Fibroblast of lung (primary cell): ENCODE data around the gene CCHCR1. TPM values are rescaled to one million over a fixed set of nuclear protein-coding genes. Genes with fewer than 3 reads are reported as not detected.
"Not testable (repeated sequence)": the region's sequence is repeated elsewhere in the genome, so short reads cannot be mapped to it uniquely, and the experiment has no call there.

Source experiments
- DNase-seq, 2 donors: peaks; one replicate each; pipeline versions ENCODE4 v3.0.0 to v3.0.0-alpha.2; 2010; ENCODE audit warnings: low read depth in 2 of 2
- H2AFZ ChIP-seq: 2 replicates; pipeline ENCODE4 v1.5.1; 2012; ENCODE audit warnings: low read length, control low read depth, inconsistent platforms
- H3K27ac ChIP-seq: 2 replicates; pipeline ENCODE4 v1.5.1; 2011; ENCODE audit warnings: low read length, control low read depth; ENCODE audit not compliant: insufficient read depth
- H3K27me3 ChIP-seq: 2 replicates; pipeline ENCODE4 v1.5.1; 2011; ENCODE audit warnings: mild to moderate bottlenecking, low read length; ENCODE audit not compliant: control insufficient read depth, insufficient read depth
- H3K36me3 ChIP-seq: 2 replicates; pipeline ENCODE4 v1.5.1; 2011; ENCODE audit warnings: low read length; ENCODE audit not compliant: control insufficient read depth, insufficient read depth
- H3K4me1 ChIP-seq: 2 replicates; pipeline ENCODE4 v1.5.1; 2011; ENCODE audit warnings: low read length; ENCODE audit not compliant: control insufficient read depth, insufficient read depth; ENCODE audit errors: extremely low read depth
- H3K4me2 ChIP-seq: 2 replicates; pipeline ENCODE4 v1.5.1; 2011; ENCODE audit warnings: low read length, control low read depth; ENCODE audit not compliant: insufficient read depth; ENCODE audit errors: extremely low read depth
- H3K4me3 ChIP-seq, 4 experiments: fragments of 200-600 bp in 1 of 4; sonication (generic) in 1 of 4; replicated peaks in 1 of 4; 2 replicates each; pipeline ENCODE4 v1.5.1; 2011 to 2016; ENCODE audit warnings: low read length in 4 of 4, low read depth in 3 of 4, mild to moderate bottlenecking in 3 of 4, control low read depth in 2 of 4, inconsistent platforms in 1 of 4, mixed read lengths in 1 of 4; ENCODE audit not compliant: insufficient read depth in 1 of 4; ENCODE audit errors: control extremely low read depth in 1 of 4
- H3K79me2 ChIP-seq: 2 replicates; pipeline ENCODE4 v1.5.1; 2012; ENCODE audit warnings: mild to moderate bottlenecking, low read length, inconsistent platforms; ENCODE audit not compliant: control insufficient read depth, insufficient read depth
- H3K9ac ChIP-seq: 2 replicates; pipeline ENCODE4 v1.5.1; 2011; ENCODE audit warnings: mild to moderate bottlenecking, low read length, control low read depth; ENCODE audit not compliant: insufficient read depth
- H3K9me3 ChIP-seq: 2 replicates; pipeline ENCODE4 v1.5.1; 2012; ENCODE audit warnings: low read depth, low read length; ENCODE audit not compliant: control insufficient read depth, insufficient read depth
- H4K20me1 ChIP-seq: 2 replicates; pipeline ENCODE4 v1.5.1; 2011; ENCODE audit warnings: low read length; ENCODE audit not compliant: control insufficient read depth, insufficient read depth; ENCODE audit errors: extremely low read depth
- EZH2 ChIP-seq: IDR thresholded peaks from 2 replicates; pipeline ENCODE4 v1.5.1; 2012; ENCODE audit warnings: low read length, control low read depth, mild to moderate bottlenecking; ENCODE audit errors: missing control alignments
- polyA plus RNA-seq, 2 donors: library from polyadenylated mRNA; depleted of rRNA in 1 of 2; stranded (reverse) in 1 of 2; unstranded in 1 of 2; fragments of >200 nt; gene quantifications; 2 replicates each; pipeline ENCODE4 v1.2.1, GENCODE V29; 2011 to 2012; ENCODE audit warnings: missing spikeins in 1 of 2
- total RNA-seq: library from RNA; depleted of rRNA; stranded (reverse); fragments of >200 nt; gene quantifications from 2 replicates; pipeline ENCODE4 v1.2.1, GENCODE V29; 2014
- TF ChIP-seq, protein P1 (sequence below), 2 donors: IDR thresholded peaks in 1 of 2; conservative IDR thresholded peaks in 1 of 2; 1 replicate in 1 of 2; 2 replicates in 1 of 2; pipeline ENCODE4 v1.5.1; 2011 to 2012; ENCODE audit warnings: low read length in 2 of 2, control low read depth in 1 of 2, inconsistent platforms in 1 of 2, low read depth in 1 of 2, mild to moderate bottlenecking in 1 of 2

The CCHCR1 gene
- total and polyA plus RNA-seq, 2 donors (not counting 1 experiment from before 2014, with no cell fraction given), result 7.4 to 19.3 TPM

DNA sequence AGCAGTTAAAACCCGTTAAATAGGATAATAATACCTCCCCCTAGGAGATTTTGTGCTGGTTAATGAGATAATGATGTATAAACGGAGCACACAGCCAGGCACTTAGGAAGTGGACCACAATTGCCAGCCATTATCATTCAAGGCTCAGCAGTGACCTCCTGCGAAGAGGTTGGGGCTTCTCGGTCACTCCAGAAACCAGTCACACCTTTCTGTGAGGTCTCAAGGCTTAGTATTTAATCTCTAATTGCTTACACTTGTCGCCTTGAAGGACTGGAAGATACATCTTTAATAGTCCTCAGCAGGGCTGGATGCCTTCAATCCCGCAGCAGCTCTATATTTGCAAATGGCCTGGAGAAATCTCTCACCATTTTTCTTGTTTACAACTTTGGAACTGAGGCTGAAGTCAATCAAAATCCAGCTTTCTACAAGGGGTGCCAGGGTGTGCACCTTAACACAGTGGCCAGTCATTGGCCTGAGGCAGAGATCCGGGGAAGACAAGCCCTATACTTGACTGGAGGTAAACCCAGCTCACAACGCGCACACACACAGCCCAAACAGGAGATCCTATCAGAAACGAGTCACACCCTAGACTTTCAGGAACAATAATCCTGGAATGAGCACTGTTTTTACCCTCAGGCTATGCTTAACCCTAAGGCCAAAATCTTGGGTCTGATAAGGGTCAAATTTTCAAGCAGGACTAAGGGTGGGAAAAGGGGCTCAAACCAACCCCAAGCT lies 11.7 kb upstream of the CCHCR1 start:
- no peaks in the 10 kb centered on the region for H3K79me2 ChIP-seq
- H3K4me3 ChIP-seq, result no peak overlapping the region
- TF ChIP-seq, protein P1, sequence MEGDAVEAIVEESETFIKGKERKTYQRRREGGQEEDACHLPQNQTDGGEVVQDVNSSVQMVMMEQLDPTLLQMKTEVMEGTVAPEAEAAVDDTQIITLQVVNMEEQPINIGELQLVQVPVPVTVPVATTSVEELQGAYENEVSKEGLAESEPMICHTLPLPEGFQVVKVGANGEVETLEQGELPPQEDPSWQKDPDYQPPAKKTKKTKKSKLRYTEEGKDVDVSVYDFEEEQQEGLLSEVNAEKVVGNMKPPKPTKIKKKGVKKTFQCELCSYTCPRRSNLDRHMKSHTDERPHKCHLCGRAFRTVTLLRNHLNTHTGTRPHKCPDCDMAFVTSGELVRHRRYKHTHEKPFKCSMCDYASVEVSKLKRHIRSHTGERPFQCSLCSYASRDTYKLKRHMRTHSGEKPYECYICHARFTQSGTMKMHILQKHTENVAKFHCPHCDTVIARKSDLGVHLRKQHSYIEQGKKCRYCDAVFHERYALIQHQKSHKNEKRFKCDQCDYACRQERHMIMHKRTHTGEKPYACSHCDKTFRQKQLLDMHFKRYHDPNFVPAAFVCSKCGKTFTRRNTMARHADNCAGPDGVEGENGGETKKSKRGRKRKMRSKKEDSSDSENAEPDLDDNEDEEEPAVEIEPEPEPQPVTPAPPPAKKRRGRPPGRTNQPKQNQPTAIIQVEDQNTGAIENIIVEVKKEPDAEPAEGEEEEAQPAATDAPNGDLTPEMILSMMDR (conservative IDR thresholded peaks at IDR 0.05 in 1 of 2, IDR thresholded peaks at IDR 0.05 in 1 of 2; ENCODE audit: low read depth in 1 of 2, low read length in 2 of 2), result no peak
- no peak for TF ChIP-seq EZH2
- H3K27me3 ChIP-seq, result no peaks in the 10 kb centered on the region
- H3K4me2 ChIP-seq, result no peak overlapping the region
- H3K9me3 ChIP-seq, result no peaks in the 10 kb centered on the region
- no peak overlapping the region for H2AFZ ChIP-seq
- H4K20me1 ChIP-seq, result no peaks in the 10 kb centered on the region
- DNase-seq, result no peak
- H3K27ac ChIP-seq, result no peak overlapping the region
- H3K9ac ChIP-seq, result no peak overlapping the region
- H3K4me1 ChIP-seq, result no peaks in the 10 kb centered on the region
- no peaks in the 10 kb centered on the region for H3K36me3 ChIP-seq

DNA sequence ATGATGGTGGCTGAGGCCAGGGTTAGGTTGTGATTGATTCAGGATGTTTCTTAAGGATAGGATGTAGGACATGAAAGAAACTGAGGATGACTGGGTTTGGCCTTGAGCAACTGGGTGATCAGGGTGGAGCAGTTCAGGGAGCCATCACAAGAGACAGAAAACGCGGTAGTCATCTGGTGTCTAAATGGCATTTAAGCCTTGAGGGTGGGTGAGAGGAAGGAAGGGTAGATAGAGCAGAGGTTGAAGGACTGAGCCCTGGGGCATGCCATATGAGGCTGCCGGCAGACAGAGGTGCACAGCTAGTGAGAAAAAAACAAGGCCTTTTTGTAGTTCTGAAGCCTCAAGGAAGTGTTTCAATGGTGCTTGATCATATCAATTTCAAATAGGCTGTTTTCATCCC lies 11.0 kb upstream of the CCHCR1 start:
- DNase-seq, result no peak
- Histone ChIP-seq H3K36me3 (no peaks in the 10 kb centered on the region), H3K9ac (no peak overlapping the region), H4K20me1 (no peaks in the 10 kb centered on the region), H3K79me2 (no peaks in the 10 kb centered on the region), H3K4me1 (no peaks in the 10 kb centered on the region), H2AFZ (no peak overlapping the region), H3K4me3 (no peak overlapping the region), H3K4me2 (no peak overlapping the region), H3K27me3 (no peaks in the 10 kb centered on the region), H3K27ac (no peak overlapping the region), H3K9me3 (no peaks in the 10 kb centered on the region)
- TF ChIP-seq, protein P1 (conservative IDR thresholded peaks at IDR 0.05 in 1 of 2, IDR thresholded peaks at IDR 0.05 in 1 of 2; ENCODE audit: low read depth in 1 of 2, low read length in 2 of 2), result no peak

DNA sequence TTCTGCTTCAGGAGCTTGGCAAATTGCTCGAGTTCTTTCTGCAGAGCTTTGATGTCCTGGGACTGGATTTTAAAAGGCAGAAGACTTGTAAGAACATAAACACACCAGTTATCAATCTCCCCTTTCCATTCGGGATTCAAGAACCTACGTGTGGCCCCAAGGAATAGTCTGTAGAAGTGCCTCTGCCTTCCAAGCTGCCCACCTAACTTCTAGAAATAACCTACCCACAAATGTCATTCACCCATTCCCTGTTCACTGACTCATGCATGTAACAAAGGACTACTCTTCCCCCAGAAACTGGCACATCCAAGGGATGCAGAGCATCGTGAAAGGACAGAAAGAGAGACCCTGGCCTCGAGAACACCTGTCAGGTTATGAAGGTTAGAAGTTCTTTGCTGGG lies 8.4 kb upstream of the CCHCR1 start:
- H2AFZ ChIP-seq, result no peak overlapping the region

DNA sequence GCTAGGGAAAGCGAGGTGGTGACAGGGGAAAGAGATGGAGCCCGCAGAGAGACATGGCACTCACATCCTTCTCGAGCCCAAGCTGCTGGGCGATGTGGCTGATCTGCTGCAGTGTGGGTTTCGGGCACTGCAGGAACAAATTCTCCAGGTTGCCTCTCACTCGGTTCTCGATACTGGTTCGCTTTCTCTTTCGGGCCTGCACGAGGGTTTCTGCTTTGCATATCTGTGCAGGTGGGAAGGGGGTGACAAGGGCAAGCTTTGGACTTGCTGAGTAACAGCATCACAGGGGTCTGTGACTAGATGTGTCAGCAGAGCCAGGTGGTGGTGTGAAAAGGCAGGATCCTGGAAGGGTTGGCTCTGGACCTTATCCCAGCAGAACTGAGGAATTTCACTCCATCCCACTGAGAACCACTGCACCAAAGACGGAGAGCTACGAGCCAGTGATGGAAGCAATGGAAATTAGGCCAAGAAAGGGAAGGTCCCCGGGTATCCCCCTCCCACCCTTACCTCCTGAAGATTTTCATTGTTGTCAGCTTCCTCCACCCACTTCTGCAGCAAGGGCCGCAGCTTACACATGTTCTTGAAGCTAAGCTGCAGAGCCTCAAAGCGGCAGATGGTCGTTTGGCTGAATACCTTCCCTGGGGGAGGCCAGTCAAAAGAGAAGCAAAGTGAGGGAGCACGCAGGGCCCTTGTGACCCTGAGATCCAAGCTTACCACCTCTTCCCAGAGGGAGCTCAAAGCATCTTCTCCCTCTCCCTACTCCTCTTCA lies 7.6 kb upstream of the CCHCR1 start:
- not testable (repeated sequence) for H3K27me3 ChIP-seq, H3K27ac ChIP-seq, H3K4me2 ChIP-seq, H3K79me2 ChIP-seq, H3K4me1 ChIP-seq, H3K9ac ChIP-seq, H4K20me1 ChIP-seq, H2AFZ ChIP-seq, H3K36me3 ChIP-seq, DNase-seq, H3K4me3 ChIP-seq, H3K9me3 ChIP-seq

More for the DNA sequence above, 8.4 kb upstream of the CCHCR1 start:
- Histone ChIP-seq H3K4me2 (no peak overlapping the region), H3K36me3 (peaks cover 3% of the 10 kb centered on the region), H3K79me2 (peaks cover 2% of the 10 kb centered on the region), H3K9ac (no peak overlapping the region), H3K27me3 (no peaks in the 10 kb centered on the region), H4K20me1 (no peaks in the 10 kb centered on the region), H3K4me3 (no peak overlapping the region), H3K4me1 (no peaks in the 10 kb centered on the region), H3K27ac (no peak overlapping the region), H3K9me3 (no peaks in the 10 kb centered on the region)
- TF ChIP-seq, protein P1 (conservative IDR thresholded peaks at IDR 0.05 in 1 of 2, IDR thresholded peaks at IDR 0.05 in 1 of 2; ENCODE audit: low read depth in 1 of 2, low read length in 2 of 2), result no peak
- TF ChIP-seq EZH2, result no peak
- no peak for DNase-seq
